HL-60 (cell line): ENCODE data around the gene RASAL2.

Experiments
- CTCF ChIP-seq: IDR thresholded peaks from one replicate; pipeline ENCODE4 v1.5.1; 2011; ENCODE audit warnings: low read length, control low read depth, inconsistent platforms; ENCODE audit not compliant: insufficient read depth
- GABPA ChIP-seq: IDR thresholded peaks from 2 replicates; pipeline ENCODE4 v1.6.1; 2012; ENCODE audit warnings: low read depth
- REST ChIP-seq: IDR thresholded peaks from 2 replicates; pipeline ENCODE4 v1.6.1; 2012; ENCODE audit warnings: low read depth; ENCODE audit not compliant: insufficient replicate concordance

GRCh38 chr1:178506177-178506576 lies 412.3 kb downstream of the RASAL2 start:
- TF ChIP-seq CTCF, result no peak
- TF ChIP-seq GABPA, result no peak
- no peak for TF ChIP-seq REST
